NB4 (cell line): ENCODE measurements around the gene TOB1.

Experiments
- MYC ChIP-seq: IDR thresholded peaks from 2 replicates; pipeline ENCODE4 v1.6.1; 2011; ENCODE audit warnings: low read depth, low read length
- POLR2A ChIP-seq: IDR thresholded peaks from 2 replicates; pipeline ENCODE4 v1.6.1; 2011; ENCODE audit warnings: mild to moderate bottlenecking; ENCODE audit not compliant: insufficient read length; ENCODE audit errors: extremely low read depth
- TF ChIP-seq, protein P1 (sequence below): IDR thresholded peaks from one replicate; pipeline ENCODE4 v1.5.1; 2012; ENCODE audit warnings: low read depth, low read length
- TF ChIP-seq, protein P2 (sequence below): IDR thresholded peaks from 2 replicates; pipeline ENCODE4 v1.6.1; 2011; ENCODE audit warnings: low read depth, low read length

- TF ChIP-seq, protein P1, sequence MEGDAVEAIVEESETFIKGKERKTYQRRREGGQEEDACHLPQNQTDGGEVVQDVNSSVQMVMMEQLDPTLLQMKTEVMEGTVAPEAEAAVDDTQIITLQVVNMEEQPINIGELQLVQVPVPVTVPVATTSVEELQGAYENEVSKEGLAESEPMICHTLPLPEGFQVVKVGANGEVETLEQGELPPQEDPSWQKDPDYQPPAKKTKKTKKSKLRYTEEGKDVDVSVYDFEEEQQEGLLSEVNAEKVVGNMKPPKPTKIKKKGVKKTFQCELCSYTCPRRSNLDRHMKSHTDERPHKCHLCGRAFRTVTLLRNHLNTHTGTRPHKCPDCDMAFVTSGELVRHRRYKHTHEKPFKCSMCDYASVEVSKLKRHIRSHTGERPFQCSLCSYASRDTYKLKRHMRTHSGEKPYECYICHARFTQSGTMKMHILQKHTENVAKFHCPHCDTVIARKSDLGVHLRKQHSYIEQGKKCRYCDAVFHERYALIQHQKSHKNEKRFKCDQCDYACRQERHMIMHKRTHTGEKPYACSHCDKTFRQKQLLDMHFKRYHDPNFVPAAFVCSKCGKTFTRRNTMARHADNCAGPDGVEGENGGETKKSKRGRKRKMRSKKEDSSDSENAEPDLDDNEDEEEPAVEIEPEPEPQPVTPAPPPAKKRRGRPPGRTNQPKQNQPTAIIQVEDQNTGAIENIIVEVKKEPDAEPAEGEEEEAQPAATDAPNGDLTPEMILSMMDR = no peak
- TF ChIP-seq POLR2A (no peak), MYC (no peak)
- TF ChIP-seq, protein P2, sequence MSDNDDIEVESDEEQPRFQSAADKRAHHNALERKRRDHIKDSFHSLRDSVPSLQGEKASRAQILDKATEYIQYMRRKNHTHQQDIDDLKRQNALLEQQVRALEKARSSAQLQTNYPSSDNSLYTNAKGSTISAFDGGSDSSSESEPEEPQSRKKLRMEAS = no peak
Observed at GRCh38 chr17:50911890-50912289, 45.7 kb upstream of the TOB1 start.
